HepG2 (cell line): ENCODE results near the gene GRB2. TPM values are rescaled to one million over a fixed set of nuclear protein-coding genes. Genes with fewer than 3 reads are reported as not detected.

Experiments
- AGO2 ChIP-seq: fragments of 200-400 bp; formaldehyde crosslinking; optimal IDR thresholded peaks from 2 replicates; pipeline ENCODE3; 2017; ENCODE audit warnings: mild to moderate bottlenecking, low read depth, low read length, moderate library complexity
- ARID5B ChIP-seq: IDR thresholded peaks from 2 replicates; pipeline ENCODE4 v1.4.0; 2020; ENCODE audit warnings: mild to moderate bottlenecking, missing genetic modification reagents
- CENPBD1 ChIP-seq: sonication (generic); formaldehyde crosslinking; IDR thresholded peaks from 2 replicates; pipeline ENCODE4 v1.8.0; 2022; ENCODE audit warnings: missing genetic modification reagents, low read depth, mild to moderate bottlenecking, borderline replicate concordance
- CREM ChIP-seq, 2 experiments: sonication (generic) in 1 of 2; formaldehyde crosslinking in 1 of 2; IDR thresholded peaks; 2 replicates each; pipeline versions ENCODE4 v1.4.0 to v1.6.1; 2016 to 2020; ENCODE audit warnings: antibody characterized with exemption in 1 of 2, mild to moderate bottlenecking in 1 of 2, missing genetic modification reagents in 1 of 2
- DMAP1 ChIP-seq: IDR thresholded peaks from 2 replicates; pipeline ENCODE4 v1.6.1; 2016
- ETS1 ChIP-seq: sonication (generic); formaldehyde crosslinking; IDR thresholded peaks from 2 replicates; pipeline ENCODE4 v1.4.0; 2020; ENCODE audit warnings: missing genetic modification reagents
- FOXA3 ChIP-seq: IDR thresholded peaks from 2 replicates; pipeline ENCODE4 v1.6.1; 2016; ENCODE audit warnings: missing genetic modification reagents, missing compliant biosample characterization
- GLMP ChIP-seq: sonication (generic); formaldehyde crosslinking; IDR thresholded peaks from 2 replicates; pipeline ENCODE4 v1.9.0; 2021; ENCODE audit warnings: missing genetic modification reagents, mild to moderate bottlenecking, borderline replicate concordance
- REL ChIP-seq: sonication (generic); formaldehyde crosslinking; conservative IDR thresholded peaks from 2 replicates; pipeline ENCODE4 v1.8.0; 2022; ENCODE audit warnings: mild to moderate bottlenecking, missing genetic modification reagents, moderate library complexity
- SAP130 ChIP-seq: IDR thresholded peaks from 2 replicates; pipeline ENCODE4 v1.6.1; 2016; ENCODE audit warnings: low read depth
- SMAD9 ChIP-seq: sonication (generic); formaldehyde crosslinking; IDR thresholded peaks from 2 replicates; pipeline ENCODE4 v1.5.1; 2020; ENCODE audit warnings: mild to moderate bottlenecking, missing genetic modification reagents
- SP2 ChIP-seq: sonication (generic); formaldehyde crosslinking; IDR thresholded peaks from 2 replicates; pipeline ENCODE4 v1.5.1; 2020; ENCODE audit warnings: mild to moderate bottlenecking, missing genetic modification reagents
- WIZ ChIP-seq: sonication (generic); formaldehyde crosslinking; IDR thresholded peaks from 2 replicates; pipeline ENCODE4 v1.5.1; 2020; ENCODE audit warnings: mild to moderate bottlenecking, missing genetic modification reagents
- XRCC5 ChIP-seq: fragments of 200-400 bp; formaldehyde crosslinking; optimal IDR thresholded peaks from 2 replicates; pipeline ENCODE3; 2017; ENCODE audit warnings: mild to moderate bottlenecking, low read length
- ZBTB25 ChIP-seq: IDR thresholded peaks from 2 replicates; pipeline ENCODE4 v1.6.1; 2018; ENCODE audit warnings: missing genetic modification reagents
- ZBTB26 ChIP-seq: IDR thresholded peaks from 2 replicates; pipeline ENCODE4 v1.6.1; 2016; ENCODE audit warnings: missing compliant biosample characterization, missing genetic modification reagents, borderline replicate concordance
- ZBTB7B ChIP-seq: sonication (generic); formaldehyde crosslinking; IDR thresholded peaks from 2 replicates; pipeline ENCODE4 v1.4.0; 2020; ENCODE audit warnings: missing genetic modification reagents
- ZC3H4 ChIP-seq: sonication (generic); formaldehyde crosslinking; IDR thresholded peaks from 2 replicates; pipeline ENCODE4 v1.4.0; 2020; ENCODE audit warnings: missing genetic modification reagents, borderline replicate concordance
- ZNF431 ChIP-seq: sonication (generic); formaldehyde crosslinking; IDR thresholded peaks from 2 replicates; pipeline ENCODE4 v1.9.0; 2022; ENCODE audit warnings: missing genetic modification reagents, low read depth, mild to moderate bottlenecking, borderline replicate concordance
- ZNF790 ChIP-seq: sonication (generic); formaldehyde crosslinking; IDR thresholded peaks from 2 replicates; pipeline ENCODE4 v1.8.0; 2022; ENCODE audit warnings: missing genetic modification reagents, mild to moderate bottlenecking, borderline replicate concordance
- polyA plus RNA-seq, 8 experiments: library from polyadenylated mRNA; depleted of rRNA in 3 of 8; stranded (reverse) in 7 of 8; unstranded in 1 of 8; fragments of >200 nt; fragmentation: Illumina TruSeq in 4 of 8; extraction: Trizol in 4 of 8; gene quantifications; 2 replicates each; pipeline versions ENCODE4 v1.2.1 to v1.2.3, GENCODE V29; 2011 to 2016; ENCODE audit warnings: low read depth in 4 of 8, missing spikeins in 1 of 8, mixed read lengths in 1 of 8; ENCODE audit not compliant: insufficient read depth in 1 of 8
- total RNA-seq, 5 experiments: library from RNA; depleted of rRNA; stranded (reverse); fragments of >200 nt; fragmentation: Illumina TruSeq; extraction: Trizol; gene quantifications; 2 replicates each; pipeline ENCODE4 v1.2.3, GENCODE V29; 2016; ENCODE audit warnings: low read depth in 1 of 5

GRB2 gene
- total and polyA plus RNA-seq, 2 of the 13 experiments (the other 11 are each of a cell fraction or from before 2014, with no cell fraction given) = 84.6 to 92.3 TPM

- TF ChIP-seq CENPBD1 (CRISPR knock-in tag) (no peak), ETS1 (CRISPR knock-in tag) (no peak), ZC3H4 (no peak), AGO2 (peak; percentile 36), FOXA3 (CRISPR knock-in tag) (peak; percentile 45; the same call in 1 of the 2 replicates), ZBTB7B (CRISPR knock-in tag) (peak; percentile 97), WIZ (CRISPR knock-in tag) (peak; percentile 33; the same call in 1 of the 2 replicates), ARID5B (CRISPR knock-in tag) (peak; percentile 66), SAP130 (CRISPR knock-in tag) (peak; percentile 98), CREM (IDR thresholded peaks at IDR 0.05) (peak; percentile 98), CREM (CRISPR knock-in tag; IDR thresholded peaks at IDR 0.05) (no peak), SP2 (CRISPR knock-in tag) (peak; percentile 100), DMAP1 (CRISPR knock-in tag) (peak; percentile 89; the same call in 1 of the 2 replicates), ZNF790 (CRISPR knock-in tag) (no peak), ZBTB25 (CRISPR knock-in tag) (peak; percentile 11; the same call in 1 of the 2 replicates), ZBTB26 (0 out of 2 replicates have a peak, but pooled peaks have one; percentile 29), SMAD9 (CRISPR knock-in tag) (no peak; the same call in 1 of the 2 replicates), GLMP (no peak), ZNF431 (peak; percentile 55; the same call in 1 of the 2 replicates), REL (CRISPR knock-in tag) (no peak), XRCC5 (peak; percentile 47)
Observed at GRCh38 chr17:75289115-75289831, 116.2 kb downstream of the GRB2 start, which contains the start of gene SLC25A19 (continued).
